ENCODE measurements around the gene SFSWAP.
A peak's percentile ranks its signal among the peaks of the same experiment; 100 is the strongest.
"Not testable (repeated sequence)": the region's sequence is repeated elsewhere in the genome, so short reads cannot be mapped to it uniquely, and the experiment has no call there.

The SFSWAP gene

DNA sequence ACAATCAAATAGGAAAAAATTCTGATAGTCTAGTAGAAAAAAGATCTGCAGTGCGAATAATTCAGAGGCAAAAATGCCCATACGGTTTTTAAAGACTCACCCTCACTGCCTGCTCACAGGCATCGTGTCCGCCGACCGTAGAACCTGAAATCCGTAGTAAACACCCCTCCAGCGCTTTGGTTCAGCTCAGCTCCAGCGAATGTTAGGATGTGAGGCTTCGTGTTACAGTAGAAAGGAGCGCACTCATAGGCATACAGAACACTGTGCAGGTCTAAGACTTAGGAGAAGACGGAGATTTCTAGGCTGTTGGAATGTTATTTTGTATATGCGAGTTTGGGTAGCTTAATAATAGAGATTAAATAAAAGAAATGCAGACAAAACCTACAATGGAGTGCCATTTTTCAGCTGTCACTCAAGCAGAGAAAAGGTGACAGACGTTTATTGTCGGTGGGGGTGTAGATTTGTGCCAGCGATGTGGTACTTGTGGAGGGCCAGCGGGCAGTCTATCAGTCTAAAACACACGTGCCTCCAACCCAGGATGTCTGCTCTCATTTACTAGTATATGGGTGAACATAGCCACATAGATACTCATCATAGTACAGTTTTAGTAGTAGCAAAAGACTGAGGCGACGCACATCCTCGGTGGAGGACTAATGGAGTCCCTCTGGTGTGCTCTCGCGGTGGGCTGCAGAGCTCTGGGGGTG lies 25.7 kb downstream of the SFSWAP start:
- no peak for DNase-seq (ENCODE audit: low spot score)

DNA sequence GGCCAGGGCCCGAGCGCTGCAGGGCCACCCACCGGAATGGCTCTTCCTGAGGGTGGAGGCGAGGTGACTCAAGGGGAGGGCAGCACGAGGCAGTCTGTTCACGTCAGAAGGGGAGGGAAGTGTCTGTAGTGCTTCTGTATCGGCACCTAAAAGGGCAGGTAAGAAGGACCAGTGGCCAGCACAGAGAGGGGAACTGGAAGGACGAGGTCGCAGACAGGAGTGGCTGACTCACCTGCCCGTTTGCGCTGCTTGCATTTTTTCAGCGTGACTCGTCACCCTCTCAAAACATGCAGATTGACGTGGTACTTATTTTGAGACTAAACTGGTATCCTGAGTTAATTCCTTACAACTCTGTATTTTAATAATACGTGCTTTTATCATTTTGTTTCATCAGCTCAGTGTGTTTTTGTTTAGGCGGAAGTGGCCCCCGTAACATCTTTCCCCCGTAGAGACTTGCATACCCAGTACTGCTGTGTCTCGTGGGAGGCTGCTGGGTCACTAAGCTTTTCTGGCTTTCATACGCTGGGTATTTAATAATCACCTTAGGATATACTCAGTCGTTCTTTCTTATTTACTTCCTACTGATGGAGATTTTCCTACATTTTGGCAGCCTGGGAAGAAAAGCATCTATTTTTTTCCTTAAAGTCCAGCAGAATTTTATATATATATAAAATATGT lies 26.4 kb downstream of the SFSWAP start:
- peak; percentile 75 for DNase-seq (ENCODE audit: low spot score)

DNA sequence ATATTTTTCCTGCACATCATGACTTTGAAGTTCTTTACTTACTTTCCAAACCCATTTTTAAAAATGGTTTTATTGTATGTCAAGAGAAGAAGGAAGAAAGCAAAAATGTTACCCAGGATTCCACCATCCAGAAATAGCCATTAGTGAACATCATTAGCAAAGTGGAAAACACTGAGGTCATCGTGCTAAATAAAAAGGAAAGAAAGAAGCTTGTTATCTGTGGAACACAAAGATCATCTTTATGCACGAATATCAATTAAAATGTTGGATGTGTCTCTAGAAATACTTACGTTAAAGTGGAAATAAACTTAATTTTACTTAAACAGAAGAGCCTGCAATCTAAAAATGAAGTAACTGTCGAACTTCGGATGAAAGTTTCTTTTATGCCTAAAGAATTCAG lies 27.3 kb downstream of the SFSWAP start:
- no peak for DNase-seq (ENCODE audit: low spot score)

DNA sequence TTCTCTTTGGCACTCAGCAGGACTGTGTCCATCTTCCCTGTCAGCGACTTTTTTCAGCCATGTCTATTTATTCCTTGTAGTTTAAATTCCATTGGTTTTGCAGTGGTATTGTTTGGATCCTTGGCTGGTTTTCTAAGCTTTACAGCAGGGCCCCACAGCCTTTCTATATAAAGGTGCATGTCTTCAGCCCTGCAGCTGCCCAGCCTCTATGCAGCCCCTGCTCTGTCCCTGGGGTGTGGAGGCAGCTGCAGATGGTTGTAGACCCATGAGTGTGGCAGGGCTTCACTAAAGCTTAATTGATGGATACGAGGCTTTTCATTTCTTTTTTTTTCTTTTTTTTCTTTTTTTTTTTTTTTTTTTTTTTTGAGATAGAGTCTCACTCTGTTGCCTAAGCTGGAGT lies 29.7 kb downstream of the SFSWAP start:
- no peak for DNase-seq (ENCODE audit: low spot score)

DNA sequence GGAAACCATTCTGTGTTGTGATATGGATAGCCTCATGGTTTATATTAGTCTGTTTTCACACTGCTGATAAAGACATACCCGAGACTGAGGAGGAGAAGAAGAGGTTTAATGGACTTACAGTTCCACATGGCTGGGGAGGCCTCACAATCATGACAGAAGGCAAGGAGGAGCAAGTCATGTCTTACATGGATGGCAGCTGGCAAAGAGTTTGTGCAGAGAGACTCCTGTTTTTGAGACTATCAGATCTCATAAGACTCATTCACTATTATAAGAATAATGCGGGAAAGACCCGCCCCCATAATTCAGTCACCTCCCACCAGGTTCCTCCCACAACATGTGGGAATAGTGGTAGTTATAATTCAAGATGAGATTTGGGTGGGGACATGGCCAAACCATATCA lies 31.9 kb downstream of the SFSWAP start:
- DNase-seq (ENCODE audit: low spot score) = not testable (repeated sequence)

DNA sequence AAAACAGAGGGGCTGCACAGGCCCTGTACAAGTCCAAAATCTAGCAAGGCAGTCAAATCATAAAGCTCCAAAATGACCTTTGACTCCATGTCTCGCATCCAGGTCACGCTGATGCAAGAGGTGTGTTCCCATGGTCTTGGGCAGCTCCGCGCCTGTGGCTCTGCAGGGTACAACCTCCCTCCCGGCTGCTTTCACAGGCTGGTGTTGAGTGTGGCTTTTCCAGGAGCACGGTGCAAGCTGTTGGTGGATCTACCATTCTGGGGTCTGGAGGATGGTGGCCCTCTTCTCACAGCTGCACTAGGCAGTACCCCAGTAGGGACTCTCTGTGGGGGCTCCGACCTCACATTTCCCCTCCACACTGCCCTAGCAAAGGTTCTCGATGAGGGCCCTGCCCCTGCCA lies 32.5 kb downstream of the SFSWAP start:
- not testable (repeated sequence) for DNase-seq (ENCODE audit: low spot score)

DNA sequence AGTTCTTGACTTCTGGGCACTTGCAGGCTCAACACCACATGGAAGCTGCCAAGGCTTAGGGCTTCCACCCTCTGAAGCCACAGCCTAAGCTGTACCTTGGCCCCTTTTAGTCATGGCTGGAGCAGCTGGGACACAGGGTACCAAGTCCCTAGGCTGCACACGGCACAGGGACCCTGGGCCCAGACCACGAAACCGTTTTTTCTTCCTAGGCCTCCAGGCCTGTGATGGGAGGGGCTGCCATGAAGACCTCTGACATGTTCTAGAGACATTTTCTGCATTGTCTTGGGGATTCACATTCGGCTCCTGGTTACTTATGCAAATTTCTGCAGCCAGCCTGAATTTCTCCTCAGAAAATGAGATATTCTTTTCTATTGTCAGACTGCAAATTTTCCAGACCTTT lies 33.0 kb downstream of the SFSWAP start:
- not testable (repeated sequence) for DNase-seq (ENCODE audit: low spot score)

DNA sequence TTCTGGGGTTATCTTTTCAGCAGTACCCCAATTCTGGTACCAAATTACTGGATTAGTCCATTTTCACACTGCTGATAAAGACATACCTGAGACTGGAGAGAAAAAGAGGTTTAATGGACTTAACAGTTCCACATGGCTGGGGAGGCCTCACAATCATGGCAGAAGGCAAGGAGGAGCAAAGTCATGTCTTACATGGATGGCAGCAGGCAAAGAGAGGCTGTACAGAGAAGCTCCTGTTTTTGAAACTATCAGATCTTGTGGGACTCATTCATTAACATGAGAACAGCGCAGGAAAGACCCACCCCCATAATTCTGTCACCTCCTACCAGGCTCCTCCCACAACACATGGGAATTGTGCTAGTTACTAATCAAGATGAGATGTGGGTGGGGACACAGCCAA lies 33.8 kb downstream of the SFSWAP start:
- not testable (repeated sequence) for DNase-seq (ENCODE audit: low spot score)

DNA sequence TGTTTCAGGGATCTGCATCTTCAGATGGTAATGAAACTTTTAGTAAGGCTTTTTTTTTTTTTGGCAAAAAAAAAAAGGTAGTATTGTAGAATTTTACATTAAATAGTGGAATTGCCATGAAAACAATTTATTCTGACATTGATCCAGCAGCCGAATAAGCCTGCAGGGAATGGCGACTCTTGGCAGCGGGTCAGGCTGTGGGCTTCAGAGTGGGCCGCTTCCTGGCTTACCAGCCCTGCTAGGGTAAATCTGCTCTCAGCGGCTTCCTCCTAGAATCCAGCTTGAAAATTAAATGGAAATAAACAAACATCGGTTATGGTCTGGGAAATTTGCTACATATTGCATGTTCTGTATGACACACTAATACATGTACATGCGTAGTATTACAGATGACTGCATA lies 34.8 kb downstream of the SFSWAP start:
- no peak for DNase-seq (ENCODE audit: low spot score)

DNA sequence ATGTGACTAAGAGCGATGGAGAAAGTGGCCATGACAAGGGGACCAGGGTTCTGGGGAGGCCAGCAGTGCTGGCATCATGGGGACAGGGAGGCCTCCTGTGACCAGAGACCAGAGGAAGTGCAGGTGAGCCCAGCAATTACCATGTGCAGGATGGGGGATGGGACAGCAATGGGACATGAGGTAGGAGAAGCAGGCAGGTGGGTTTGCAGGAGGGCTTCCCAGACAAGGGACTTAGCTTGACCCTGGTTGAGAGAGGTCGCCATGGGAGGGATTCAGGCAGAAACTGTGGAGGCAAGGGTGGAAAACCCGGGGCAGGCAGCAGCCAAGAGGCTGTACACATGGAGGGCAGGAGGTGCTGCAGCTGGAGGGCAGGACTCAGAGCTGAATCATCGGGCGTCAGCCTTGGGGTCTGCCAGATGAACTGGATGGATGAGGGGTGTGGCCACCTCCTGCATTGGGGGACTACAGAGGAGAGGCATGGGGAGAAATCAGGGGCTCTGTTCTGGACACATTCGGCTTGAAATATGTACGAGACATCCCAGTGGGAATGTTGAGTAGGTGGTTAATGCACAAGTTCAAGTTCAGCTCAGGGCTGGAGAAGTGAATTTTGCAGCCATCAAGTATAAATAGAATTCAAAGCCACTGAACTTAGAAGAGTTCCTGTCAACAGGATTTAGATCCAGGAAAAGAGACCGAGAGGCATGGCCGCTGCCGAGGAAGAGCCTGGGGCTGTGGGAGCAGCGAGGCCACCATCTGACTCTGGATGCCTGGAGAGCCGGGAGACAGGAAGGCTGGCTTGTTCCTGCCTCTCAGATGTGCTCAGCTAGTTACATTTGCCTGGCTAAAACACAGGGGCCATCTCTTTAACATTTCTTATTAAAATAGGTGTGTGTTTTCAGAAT lies 36.6 kb downstream of the SFSWAP start:
- no peak for DNase-seq (ENCODE audit: low spot score)

DNA sequence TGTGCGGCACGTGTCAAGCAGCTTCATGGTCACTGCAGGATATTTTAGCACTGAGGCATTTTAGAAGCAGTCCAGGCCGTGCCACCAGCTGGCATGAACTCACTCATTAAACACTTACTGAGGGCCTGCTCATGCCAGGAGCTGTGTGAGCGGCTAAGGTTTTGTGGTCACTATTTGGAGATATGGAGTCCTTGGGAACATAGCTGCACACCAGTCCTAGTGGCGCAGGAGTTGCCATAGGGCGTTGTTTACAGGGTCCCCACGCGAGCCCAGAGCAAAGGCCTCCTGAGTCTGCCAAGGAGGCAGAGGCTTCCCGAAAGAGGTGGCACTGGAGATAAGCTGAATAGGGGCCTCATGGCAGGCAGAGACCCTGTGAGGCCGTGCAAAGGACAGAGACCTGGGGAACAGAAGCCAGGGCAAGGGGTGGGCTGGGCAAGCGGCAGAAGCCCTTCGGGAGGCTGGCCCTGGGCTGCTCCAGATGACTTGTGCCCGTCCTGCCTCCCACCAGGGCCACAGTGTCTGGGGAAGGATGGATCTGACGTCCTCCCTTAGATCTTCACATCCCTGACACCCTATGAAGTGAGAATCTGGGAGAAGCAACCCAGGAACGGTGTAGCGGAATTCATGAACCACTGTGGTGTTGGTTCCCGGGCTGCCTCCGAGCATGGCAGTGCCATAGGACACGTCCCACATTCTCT lies 38.9 kb downstream of the SFSWAP start:
- DNase-seq (ENCODE audit: low spot score) = no peak

DNA sequence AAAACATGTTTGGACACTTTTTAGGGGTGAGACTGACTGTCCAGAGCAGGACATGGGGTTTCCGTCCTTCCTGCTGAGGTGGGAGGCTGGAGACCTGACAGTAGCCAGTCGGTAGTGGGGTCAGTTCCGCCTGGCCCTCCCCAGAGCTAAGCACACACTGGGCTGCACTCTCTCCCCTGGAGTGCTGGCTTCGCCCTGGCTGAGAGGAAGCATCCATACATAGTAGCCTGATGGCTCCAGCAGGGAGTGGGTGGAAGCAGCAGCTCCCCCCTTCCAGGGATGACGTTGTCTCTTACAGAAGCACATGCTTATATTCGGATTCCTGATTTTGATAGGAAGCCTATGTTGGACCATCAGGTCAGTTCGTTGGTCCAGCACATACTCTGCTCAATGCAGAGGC lies 40.4 kb downstream of the SFSWAP start:
- DNase-seq (ENCODE audit: low spot score) = no peak

DNA sequence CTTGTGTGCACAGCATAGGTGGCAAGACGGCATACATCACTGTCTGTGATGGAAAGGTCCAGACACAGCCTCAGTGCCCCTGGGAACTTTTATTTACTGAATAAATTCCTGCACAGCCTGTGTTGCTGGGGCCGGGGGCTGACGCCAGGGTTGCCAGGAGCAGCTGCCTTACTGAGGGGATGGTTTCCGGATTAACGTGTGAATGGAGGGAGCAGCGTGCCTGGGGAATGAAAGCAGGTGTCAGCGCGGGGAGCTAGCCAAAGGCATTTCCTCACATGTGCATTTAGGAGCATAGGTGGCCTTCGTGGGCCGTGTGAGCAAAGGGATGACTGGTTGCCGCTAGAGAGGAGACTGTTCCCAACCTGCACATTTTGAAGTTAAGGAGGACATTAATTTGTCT lies 41.6 kb downstream of the SFSWAP start:
- DNase-seq (ENCODE audit: low spot score) = no peak

DNA sequence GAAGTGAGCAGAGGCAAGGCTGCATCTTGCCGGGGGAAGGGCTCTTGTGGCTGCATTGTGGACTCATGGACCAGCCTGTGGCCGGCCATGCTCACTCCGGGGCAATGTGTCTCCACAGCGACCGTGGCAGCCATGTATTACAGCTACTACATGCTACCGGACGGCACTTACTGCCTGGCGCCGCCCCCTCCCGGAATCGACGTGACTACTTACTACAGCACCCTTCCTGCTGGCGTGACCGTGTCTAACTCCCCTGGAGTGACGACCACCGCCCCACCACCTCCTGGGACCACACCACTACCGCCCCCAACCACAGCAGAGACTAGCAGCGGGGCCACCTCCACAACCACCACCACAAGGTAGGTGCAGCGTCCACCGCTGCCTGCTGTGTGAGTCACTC lies 42.1 kb downstream of the SFSWAP start:
- no peak for DNase-seq (ENCODE audit: low spot score)

DNA sequence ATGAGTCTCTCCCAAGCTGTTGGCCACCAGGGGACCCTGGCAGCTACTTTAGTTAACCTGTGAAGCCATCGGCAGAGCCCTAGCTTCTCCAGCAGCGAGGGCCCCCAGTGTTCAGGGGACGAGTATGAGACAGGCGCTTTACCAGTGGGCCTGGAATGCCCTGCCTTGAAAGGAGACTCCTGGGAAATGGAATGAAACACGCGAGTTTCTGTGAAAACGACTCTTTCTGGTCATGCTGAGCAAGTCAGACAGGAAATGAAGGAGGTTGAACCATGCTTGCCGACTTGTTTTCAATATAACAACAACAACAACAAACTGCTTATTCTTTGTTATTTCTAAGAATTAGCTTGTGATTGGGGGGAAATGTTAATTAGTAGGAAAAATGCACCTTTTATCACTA lies 42.9 kb downstream of the SFSWAP start:
- no peak for DNase-seq (ENCODE audit: low spot score)

DNA sequence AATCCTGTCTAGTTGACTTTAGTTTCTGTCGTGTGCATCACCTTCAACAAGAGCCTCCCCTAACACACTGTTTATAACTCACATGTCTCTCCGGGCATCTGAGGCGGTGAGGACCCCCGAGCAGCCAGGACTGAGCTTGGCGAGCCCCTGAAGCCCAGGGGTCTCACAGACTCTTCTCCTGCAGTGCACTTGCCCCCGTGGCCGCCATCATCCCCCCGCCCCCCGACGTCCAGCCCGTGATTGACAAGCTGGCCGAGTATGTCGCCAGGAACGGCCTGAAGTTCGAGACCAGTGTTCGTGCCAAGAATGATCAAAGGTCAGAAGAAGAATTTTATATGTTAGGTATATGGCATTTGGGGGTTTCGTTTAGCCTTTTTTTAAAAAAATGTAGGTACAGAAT lies 43.3 kb downstream of the SFSWAP start:
- no peak for DNase-seq (ENCODE audit: low spot score)

DNA sequence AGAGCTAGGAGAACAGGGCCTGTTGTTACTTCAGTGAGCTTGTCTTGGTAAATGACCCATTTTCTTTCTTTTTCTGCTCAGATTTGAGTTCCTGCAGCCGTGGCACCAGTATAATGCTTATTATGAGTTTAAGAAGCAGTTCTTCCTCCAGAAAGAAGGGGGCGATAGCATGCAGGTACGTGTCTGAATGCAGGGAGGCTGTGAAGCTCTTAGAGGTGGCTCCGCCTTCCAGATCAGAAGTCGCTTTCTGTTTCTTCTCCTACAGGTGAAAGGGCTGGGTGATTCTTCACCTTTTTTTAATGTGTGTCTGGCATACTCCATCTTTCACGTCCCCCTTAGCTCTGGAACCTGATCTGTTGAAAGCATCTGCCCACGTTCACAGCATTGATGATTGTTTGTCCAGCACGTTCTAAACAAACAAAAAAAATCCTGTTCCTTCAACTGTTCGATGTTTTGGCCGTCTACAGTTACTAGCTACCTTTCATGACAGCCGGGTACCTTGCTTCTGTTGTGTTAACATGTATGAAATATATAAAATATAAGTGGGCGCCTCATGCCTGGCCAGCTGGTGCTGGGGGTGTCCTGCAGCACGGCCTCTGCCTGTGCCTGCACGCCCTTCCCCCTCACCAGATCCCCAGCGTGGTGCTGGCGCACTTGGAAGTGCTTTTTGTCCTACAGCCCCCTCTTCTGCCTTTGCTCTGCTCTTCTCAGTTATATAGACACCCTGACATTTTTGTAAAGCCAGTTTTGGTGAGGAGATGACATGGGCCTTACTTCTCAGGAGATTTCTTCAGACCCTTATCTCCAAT lies 44.6 kb downstream of the SFSWAP start:
- DNase-seq (ENCODE audit: low spot score) = peak; percentile 16

DNA sequence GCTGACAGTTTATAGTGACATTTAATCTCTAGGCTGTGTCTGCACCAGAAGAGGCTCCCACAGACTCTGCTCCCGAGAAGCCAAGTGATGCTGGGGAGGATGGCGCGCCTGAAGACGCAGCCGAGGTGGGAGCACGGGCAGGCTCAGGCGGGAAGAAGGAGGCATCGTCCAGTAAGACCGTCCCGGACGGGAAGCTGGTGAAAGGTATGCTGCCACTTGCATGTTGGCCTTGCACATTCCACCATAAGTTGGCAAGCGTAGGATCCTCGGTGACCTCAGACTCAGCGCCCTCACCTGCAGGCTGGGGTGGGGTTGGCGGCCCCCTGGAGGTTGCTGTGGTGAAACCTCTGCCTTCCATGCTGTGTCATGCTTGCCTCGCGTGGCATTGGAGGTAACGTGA lies 45.6 kb downstream of the SFSWAP start:
- DNase-seq (ENCODE audit: low spot score) = no peak

DNA sequence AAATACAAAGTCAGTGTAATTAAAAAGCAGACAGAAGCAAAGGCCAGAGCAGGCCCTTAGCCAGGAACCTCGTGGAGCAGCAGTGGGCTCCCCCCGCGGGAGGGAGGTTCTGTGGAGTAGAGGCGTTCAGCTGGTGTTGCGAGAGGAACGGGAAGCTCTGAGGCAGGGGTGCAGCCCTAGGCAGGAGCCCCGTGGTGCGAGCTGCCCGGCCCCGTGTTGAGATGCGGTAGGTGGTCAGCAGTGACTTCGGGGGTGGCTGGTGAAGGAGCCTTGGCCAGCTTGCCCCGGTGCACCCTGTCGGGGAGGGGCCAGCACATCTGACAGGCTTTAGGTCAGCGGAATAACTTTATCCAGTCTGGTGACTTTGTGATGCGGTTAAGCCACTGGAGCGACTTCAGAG lies 46.2 kb downstream of the SFSWAP start:
- DNase-seq (ENCODE audit: low spot score) = no peak

DNA sequence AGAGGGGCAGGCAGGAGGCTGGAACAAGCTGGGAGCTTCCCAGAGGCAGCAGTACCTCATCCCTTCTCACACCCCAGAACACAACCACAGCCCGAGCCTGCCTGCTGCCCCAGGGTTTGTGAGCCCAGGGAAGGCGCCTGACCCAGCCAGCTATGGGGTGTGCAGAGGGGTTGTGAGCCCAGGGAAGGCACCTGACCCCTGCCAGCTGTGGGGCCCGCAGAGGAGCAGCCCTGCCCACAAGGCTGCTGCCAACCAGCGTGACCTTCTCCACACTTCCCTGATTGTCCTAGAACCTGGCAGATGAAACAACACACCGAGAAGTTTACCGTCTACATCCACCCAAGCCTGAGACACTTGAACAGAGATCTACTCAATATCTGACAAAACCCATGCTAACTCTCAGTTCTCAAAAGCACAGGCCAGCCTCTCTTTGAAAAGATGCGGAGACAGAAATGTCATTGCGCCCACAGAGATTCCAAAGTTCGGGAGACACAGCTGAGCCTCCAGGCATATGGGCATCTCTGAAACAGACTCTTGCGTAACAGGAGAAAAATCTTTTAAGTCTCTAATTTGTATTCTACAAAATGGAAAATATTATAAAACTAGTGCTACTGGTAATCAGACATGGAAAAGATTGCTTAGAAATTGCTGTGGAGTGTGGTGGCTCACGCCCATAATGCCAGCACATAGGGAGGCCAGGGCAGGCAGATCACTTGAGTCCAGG lies 47.3 kb downstream of the SFSWAP start:
- no peak for DNase-seq (ENCODE audit: low spot score)

DNA sequence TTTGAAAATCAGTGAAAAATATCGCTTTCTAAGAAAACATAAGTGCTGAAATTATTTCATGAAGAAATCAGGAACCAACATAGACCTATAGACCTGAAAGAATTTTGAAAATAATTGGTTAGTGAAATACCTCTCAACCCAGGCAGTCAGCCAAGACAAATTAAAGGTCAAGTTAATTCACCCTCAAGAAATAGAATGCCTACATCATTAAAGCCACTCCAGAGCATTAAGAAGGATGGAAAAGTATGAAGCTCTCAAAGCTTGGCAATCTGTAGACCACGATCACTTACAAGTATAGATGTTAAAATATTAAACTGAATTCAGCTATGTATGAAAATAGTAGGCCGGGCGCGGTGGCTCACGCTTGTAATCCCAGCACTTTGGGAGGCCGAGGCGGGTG lies 48.3 kb downstream of the SFSWAP start:
- DNase-seq (ENCODE audit: low spot score) = no peak
